Fibroblast of skin of left biceps (primary cell): Measurements from ENCODE around the gene DNAJC18.

ENCODE experiments used
- DNase-seq, 2 experiments: peaks; one replicate each; pipeline ENCODE4 v3.0.0-alpha.2; 2013; ENCODE audit warnings: low read depth in 2 of 2

Gene DNAJC18

GRCh38 chr5:139369181-139369580 is 70.1 kb downstream of the DNAJC18 start:
- peak; percentile 23 to 25 for DNase-seq

GRCh38 chr5:139368613-139369012 is 70.7 kb downstream of the DNAJC18 start:
- DNase-seq = no peak

- DNase-seq = no peak
These were observed 74.9 kb downstream of the DNAJC18 start for GRCh38 chr5:139364466-139364865.

DNA sequence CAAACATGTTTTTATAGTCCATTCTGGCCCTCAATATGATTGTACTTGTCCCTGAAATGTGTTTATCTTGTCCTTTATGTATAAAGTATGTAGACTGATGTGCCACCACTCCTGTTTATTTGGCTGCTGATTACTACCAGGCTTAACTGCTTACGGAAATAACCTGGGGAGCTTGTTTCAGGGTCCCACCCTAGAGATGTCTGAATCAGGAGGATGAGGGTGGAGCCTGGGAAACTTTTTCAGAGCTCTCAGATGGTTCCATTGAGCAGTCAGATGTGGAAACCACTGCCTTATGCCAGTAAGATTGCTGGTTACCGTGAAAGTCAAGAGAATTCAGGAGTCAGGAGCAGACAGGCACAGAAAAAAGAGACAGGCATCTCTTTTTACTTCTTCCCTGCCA is 75.4 kb downstream of the DNAJC18 start:
- no peak for DNase-seq

DNA sequence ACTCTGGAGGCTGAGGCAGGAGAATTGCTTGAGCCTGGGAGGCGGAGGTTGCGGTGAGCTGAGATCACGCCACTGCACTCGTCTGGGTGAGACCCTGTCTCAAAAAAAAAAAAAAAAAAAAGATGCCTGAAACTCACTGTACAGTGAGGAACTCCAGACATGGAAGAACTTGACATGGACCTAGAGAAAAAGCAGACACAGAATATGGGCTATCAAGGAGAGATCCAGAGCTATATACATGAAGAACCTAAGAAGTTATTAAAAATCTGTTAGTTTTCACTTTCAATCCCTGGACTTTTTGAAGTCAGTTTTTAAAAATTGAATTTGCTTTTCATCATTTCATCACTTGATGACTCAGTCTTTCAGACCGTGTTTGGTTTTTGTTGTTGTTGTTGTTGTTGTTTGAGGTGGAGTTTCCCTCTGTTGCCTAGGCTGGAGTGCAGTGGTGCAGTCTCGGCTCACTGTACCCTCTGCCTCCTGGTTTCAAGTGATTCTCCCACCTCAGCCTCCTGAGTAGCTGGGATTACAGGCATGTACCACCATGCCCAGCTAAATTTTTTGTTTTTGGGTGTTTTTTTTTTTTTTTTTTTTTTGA is 77.4 kb downstream of the DNAJC18 start:
- DNase-seq = no peak

GRCh38 chr5:139360384-139360783 is 78.9 kb downstream of the DNAJC18 start:
- DNase-seq = no peak
